Hepatocyte (in vitro differentiated cells): ENCODE measurements around the gene CHSY1.

ENCODE experiments used
- EZH2 ChIP-seq: fragments of 200-600 bp; sonication (generic); IDR thresholded peaks from 2 replicates; pipeline ENCODE4 v1.6.1; 2016; ENCODE audit warnings: antibody characterized with exemption, mild to moderate bottlenecking, borderline replicate concordance
- EZH2phosphoT487 ChIP-seq: fragments of 200-600 bp; sonication (generic); IDR thresholded peaks from one replicate; pipeline ENCODE4 v1.6.1; 2018; ENCODE audit warnings: antibody characterized with exemption, mild to moderate bottlenecking, low read depth, moderate library complexity; ENCODE audit not compliant: unreplicated experiment, severe bottlenecking
- TF ChIP-seq, protein P1 (sequence below): fragments of 200-600 bp; sonication (generic); IDR thresholded peaks from 2 replicates; pipeline ENCODE4 v1.5.1; 2016; ENCODE audit warnings: antibody characterized with exemption, mild to moderate bottlenecking; ENCODE audit not compliant: poor library complexity

GRCh38 chr15:101126618-101127505 lies 125.0 kb downstream of the CHSY1 start:
- TF ChIP-seq, protein P1, sequence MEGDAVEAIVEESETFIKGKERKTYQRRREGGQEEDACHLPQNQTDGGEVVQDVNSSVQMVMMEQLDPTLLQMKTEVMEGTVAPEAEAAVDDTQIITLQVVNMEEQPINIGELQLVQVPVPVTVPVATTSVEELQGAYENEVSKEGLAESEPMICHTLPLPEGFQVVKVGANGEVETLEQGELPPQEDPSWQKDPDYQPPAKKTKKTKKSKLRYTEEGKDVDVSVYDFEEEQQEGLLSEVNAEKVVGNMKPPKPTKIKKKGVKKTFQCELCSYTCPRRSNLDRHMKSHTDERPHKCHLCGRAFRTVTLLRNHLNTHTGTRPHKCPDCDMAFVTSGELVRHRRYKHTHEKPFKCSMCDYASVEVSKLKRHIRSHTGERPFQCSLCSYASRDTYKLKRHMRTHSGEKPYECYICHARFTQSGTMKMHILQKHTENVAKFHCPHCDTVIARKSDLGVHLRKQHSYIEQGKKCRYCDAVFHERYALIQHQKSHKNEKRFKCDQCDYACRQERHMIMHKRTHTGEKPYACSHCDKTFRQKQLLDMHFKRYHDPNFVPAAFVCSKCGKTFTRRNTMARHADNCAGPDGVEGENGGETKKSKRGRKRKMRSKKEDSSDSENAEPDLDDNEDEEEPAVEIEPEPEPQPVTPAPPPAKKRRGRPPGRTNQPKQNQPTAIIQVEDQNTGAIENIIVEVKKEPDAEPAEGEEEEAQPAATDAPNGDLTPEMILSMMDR, result no peak
- TF ChIP-seq EZH2 (no peak), EZH2phosphoT487 (no peak)
